Vagina (tissue), 2 donors: ENCODE results near the gene PDXP.

ENCODE experiments used
- POLR2A ChIP-seq, 2 donors: fragments of 450-650 bp; IDR thresholded peaks; one replicate each; pipeline ENCODE4 v1.6.1; 2017; ENCODE audit warnings: antibody characterized with exemption in 2 of 2, mild to moderate bottlenecking in 2 of 2, moderate library complexity in 2 of 2
- POLR2AphosphoS5 ChIP-seq, 2 donors: sonication (generic); formaldehyde crosslinking; IDR thresholded peaks; one replicate each; pipeline ENCODE4 v1.9.0; 2017; ENCODE audit warnings: antibody characterized with exemption in 2 of 2, mild to moderate bottlenecking in 2 of 2, low read depth in 1 of 2; ENCODE audit not compliant: insufficient read depth in 1 of 2
- TF ChIP-seq, protein P1 (sequence below), 3 experiments: fragments of 450-650 bp in 2 of 3; fragments of 200-600 bp in 1 of 3; sonication (generic) in 1 of 3; IDR thresholded peaks; one replicate each; pipeline ENCODE4 v1.5.1; 2017 to 2019; ENCODE audit warnings: antibody characterized with exemption in 3 of 3, mild to moderate bottlenecking in 2 of 3, moderate library complexity in 2 of 3

DNA sequence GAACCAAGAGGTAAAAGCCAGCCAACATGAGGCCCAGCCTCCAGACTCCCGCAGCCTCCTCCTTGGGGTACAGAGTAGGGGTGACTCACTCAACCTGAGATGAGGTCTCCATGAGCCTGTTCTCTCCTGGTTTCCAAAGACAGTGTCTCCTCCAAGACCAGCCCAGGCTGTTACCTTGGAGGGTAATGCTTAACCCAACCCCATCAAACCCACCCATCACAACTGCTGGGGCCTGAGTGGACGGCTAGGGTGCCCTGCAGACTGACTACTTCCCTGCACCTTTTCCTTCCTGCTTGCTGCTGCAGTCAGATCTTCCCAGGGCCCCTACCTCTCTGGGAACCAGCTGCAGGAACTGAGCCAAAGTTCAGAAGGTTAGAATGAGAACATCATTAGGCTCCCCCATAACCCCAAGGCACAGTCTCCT, 22.5 kb downstream of the PDXP start:
- TF ChIP-seq, protein P1, sequence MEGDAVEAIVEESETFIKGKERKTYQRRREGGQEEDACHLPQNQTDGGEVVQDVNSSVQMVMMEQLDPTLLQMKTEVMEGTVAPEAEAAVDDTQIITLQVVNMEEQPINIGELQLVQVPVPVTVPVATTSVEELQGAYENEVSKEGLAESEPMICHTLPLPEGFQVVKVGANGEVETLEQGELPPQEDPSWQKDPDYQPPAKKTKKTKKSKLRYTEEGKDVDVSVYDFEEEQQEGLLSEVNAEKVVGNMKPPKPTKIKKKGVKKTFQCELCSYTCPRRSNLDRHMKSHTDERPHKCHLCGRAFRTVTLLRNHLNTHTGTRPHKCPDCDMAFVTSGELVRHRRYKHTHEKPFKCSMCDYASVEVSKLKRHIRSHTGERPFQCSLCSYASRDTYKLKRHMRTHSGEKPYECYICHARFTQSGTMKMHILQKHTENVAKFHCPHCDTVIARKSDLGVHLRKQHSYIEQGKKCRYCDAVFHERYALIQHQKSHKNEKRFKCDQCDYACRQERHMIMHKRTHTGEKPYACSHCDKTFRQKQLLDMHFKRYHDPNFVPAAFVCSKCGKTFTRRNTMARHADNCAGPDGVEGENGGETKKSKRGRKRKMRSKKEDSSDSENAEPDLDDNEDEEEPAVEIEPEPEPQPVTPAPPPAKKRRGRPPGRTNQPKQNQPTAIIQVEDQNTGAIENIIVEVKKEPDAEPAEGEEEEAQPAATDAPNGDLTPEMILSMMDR (IDR thresholded peaks at IDR 0.05), result no peak
- TF ChIP-seq POLR2A (IDR thresholded peaks at IDR 0.05) (no peak), POLR2AphosphoS5 (IDR thresholded peaks at IDR 0.05; ENCODE audit: insufficient read depth in 1 of 2, low read depth in 1 of 2) (no peak)
